WTC11 (cell line): ENCODE measurements around the gene CHRNB1. TPM values are rescaled to one million over a fixed set of nuclear protein-coding genes. Genes with fewer than 3 reads are reported as not detected.

Experiments used
- ATAC-seq: fragments of 200-7000 bp; cut with Tn5 transposase; 2 replicates; pipeline ENCODE4 v1.10.0; 2021; ENCODE audit warnings: mild to moderate bottlenecking, moderate library complexity
- CTCF ChIA-PET: fragments of 300-600 bp; sonication (Branson Sonifier 250); formaldehyde crosslinking; loops from one replicate; lab custom pipeline; 2021; ENCODE audit warnings: antibody characterized with exemption; lab: Charles Lee
- POLR2A ChIA-PET: fragments of 350-600 bp; sonication (Branson Sonifier 250); formaldehyde crosslinking; loops from one replicate; lab custom pipeline; 2021; ENCODE audit warnings: antibody characterized with exemption; lab: Charles Lee
- DNase-seq: peaks from one replicate; pipeline ENCODE4 v3.0.0; 2021; ENCODE audit warnings: low spot score
- H3K27ac Mint-ChIP-seq: 2 replicates; pipeline ENCODE4 v1.8.0; 2021; ENCODE audit warnings: mixed read lengths
- H3K27me3 Mint-ChIP-seq: 2 replicates; pipeline ENCODE4 v1.8.0; 2021; ENCODE audit warnings: low read depth, mild to moderate bottlenecking, moderate library complexity, mixed read lengths
- H3K36me3 Mint-ChIP-seq: 2 replicates; pipeline ENCODE4 v1.8.0; 2021; ENCODE audit warnings: mixed read lengths
- H3K4me1 Mint-ChIP-seq: 2 replicates; pipeline ENCODE4 v1.8.0; 2022; ENCODE audit warnings: mixed read lengths
- H3K4me3 Mint-ChIP-seq: 2 replicates; pipeline ENCODE4 v1.8.0; 2021; ENCODE audit warnings: mild to moderate bottlenecking, moderate library complexity, mixed read lengths
- H3K9me3 Mint-ChIP-seq: 2 replicates; pipeline ENCODE4 v1.8.0; 2021; ENCODE audit warnings: mixed read lengths
- CREM ChIP-seq: sonication (generic); formaldehyde crosslinking; IDR thresholded peaks from 2 replicates; pipeline ENCODE4 v1.8.1; 2022; ENCODE audit warnings: mild to moderate bottlenecking, missing genetic modification reagents, moderate library complexity
- FOXJ3 ChIP-seq: sonication (generic); formaldehyde crosslinking; IDR thresholded peaks from 2 replicates; pipeline ENCODE4 v1.9.0; 2021; ENCODE audit warnings: missing genetic modification reagents, mild to moderate bottlenecking, borderline replicate concordance
- FOXK1 ChIP-seq: sonication (generic); formaldehyde crosslinking; IDR thresholded peaks from 2 replicates; pipeline ENCODE4 v1.8.0; 2022; ENCODE audit warnings: mild to moderate bottlenecking, moderate library complexity, missing genetic modification reagents
- GRHL2 ChIP-seq: fragments of 250-450 bp; sonication (Bioruptor Pico); IDR thresholded peaks from 2 replicates; pipeline ENCODE4 v1.8.0; 2022; ENCODE audit warnings: mild to moderate bottlenecking, moderate library complexity; ENCODE audit not compliant: insufficient replicate concordance, severe bottlenecking
- IRF2 ChIP-seq: sonication (generic); formaldehyde crosslinking; IDR thresholded peaks from 2 replicates; pipeline ENCODE4 v1.8.0; 2022; ENCODE audit warnings: low read depth, missing genetic modification reagents, borderline replicate concordance
- NFYB ChIP-seq: sonication (generic); formaldehyde crosslinking; conservative IDR thresholded peaks from 2 replicates; pipeline ENCODE4 v1.8.0; 2022; ENCODE audit warnings: low read depth, missing genetic modification reagents
- SMAD3 ChIP-seq: sonication (generic); formaldehyde crosslinking; IDR thresholded peaks from 2 replicates; pipeline ENCODE4 v1.8.0; 2022; ENCODE audit warnings: missing genetic modification reagents, mild to moderate bottlenecking, borderline replicate concordance
- ZNF219 ChIP-seq: sonication (generic); formaldehyde crosslinking; IDR thresholded peaks from 2 replicates; pipeline ENCODE4 v1.8.0; 2023; ENCODE audit warnings: missing genetic modification reagents, mild to moderate bottlenecking, borderline replicate concordance
- ZNF232 ChIP-seq: sonication (generic); formaldehyde crosslinking; IDR thresholded peaks from 2 replicates; pipeline ENCODE4 v1.8.0; 2022; ENCODE audit warnings: mild to moderate bottlenecking, missing genetic modification reagents
- ZNF263 ChIP-seq: sonication (generic); formaldehyde crosslinking; IDR thresholded peaks from 2 replicates; pipeline ENCODE4 v1.8.1; 2022; ENCODE audit warnings: low read depth, mild to moderate bottlenecking, moderate library complexity, missing genetic modification reagents
- ZNF423 ChIP-seq: fragments of 250-450 bp; sonication (Bioruptor Pico); IDR thresholded peaks from 2 replicates; pipeline ENCODE4 v2.1.2; 2022; ENCODE audit warnings: mild to moderate bottlenecking, moderate library complexity
- total RNA-seq: library from RNA; stranded (reverse); gene quantifications from 3 replicates; pipeline ENCODE4 v1.2.3, GENCODE V29; 2021
- TF ChIP-seq, protein P1 (sequence below): fragments of 250-450 bp; sonication (Bioruptor Pico); IDR thresholded peaks from 2 replicates; pipeline ENCODE4 v1.9.0; 2021; ENCODE audit warnings: mild to moderate bottlenecking
- TF ChIP-seq, protein P2 (sequence below): sonication (generic); formaldehyde crosslinking; IDR thresholded peaks from 2 replicates; pipeline ENCODE4 v1.8.0; 2023; ENCODE audit warnings: missing genetic modification reagents
- TF ChIP-seq, protein P3 (sequence below): sonication (generic); formaldehyde crosslinking; IDR thresholded peaks from 2 replicates; pipeline ENCODE4 v1.8.0; 2023; ENCODE audit warnings: missing genetic modification reagents, mild to moderate bottlenecking, borderline replicate concordance
- TF ChIP-seq, protein P4 (sequence below): sonication (generic); formaldehyde crosslinking; IDR thresholded peaks from 2 replicates; pipeline ENCODE4 v1.8.1; 2023; ENCODE audit warnings: mild to moderate bottlenecking, missing genetic modification reagents, moderate library complexity
- TF ChIP-seq, protein P5 (sequence below): fragments of 250-450 bp; sonication (Bioruptor Pico); IDR thresholded peaks from 2 replicates; pipeline ENCODE4 v1.9.0; 2021; ENCODE audit warnings: mild to moderate bottlenecking, borderline replicate concordance
- TF ChIP-seq, protein P6 (sequence below): fragments of 250-450 bp; sonication (Bioruptor Pico); IDR thresholded peaks from 2 replicates; pipeline ENCODE4 v2.1.2; 2022; ENCODE audit warnings: mild to moderate bottlenecking, moderate library complexity
- TF ChIP-seq, protein P7 (sequence below): sonication (generic); formaldehyde crosslinking; IDR thresholded peaks from 2 replicates; pipeline ENCODE4 v1.8.1; 2022; ENCODE audit warnings: low read depth, mild to moderate bottlenecking, moderate library complexity, missing genetic modification reagents, borderline replicate concordance
- TF ChIP-seq, protein P8 (sequence below): sonication (generic); formaldehyde crosslinking; conservative IDR thresholded peaks from 2 replicates; pipeline ENCODE4 v1.8.1; 2023; ENCODE audit warnings: mild to moderate bottlenecking, low read depth, missing genetic modification reagents, moderate library complexity

Gene CHRNB1
- total RNA-seq, 1 experiment from 2014 or later: 16.0 TPM

DNA sequence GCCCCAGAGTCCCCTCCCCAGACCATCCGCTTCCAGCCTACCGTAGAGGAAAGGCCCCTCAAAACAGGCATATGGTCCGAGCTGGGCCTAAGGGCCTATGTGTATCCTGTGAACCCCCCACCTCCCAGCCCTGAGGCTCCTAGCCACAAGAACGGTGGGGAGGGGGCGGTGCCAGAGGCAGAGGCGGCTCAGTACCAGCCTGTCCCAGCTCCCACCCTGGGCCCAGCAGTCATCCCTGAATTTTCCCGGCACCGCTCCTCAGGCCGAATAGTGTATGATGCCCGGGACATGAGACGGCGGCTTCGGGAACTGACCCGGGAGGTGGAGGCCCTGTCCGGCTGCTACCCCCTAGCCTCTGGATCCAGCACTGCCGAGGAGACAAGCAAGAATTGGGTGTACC is 23.7 kb upstream of the CHRNB1 start:
- Mint-ChIP-seq H3K4me3 (no peak overlapping the region), H3K36me3 (0 out of 2 replicates have a peak, but pooled peaks cover 7% of the 10 kb centered on the region), H3K4me1 (peaks cover 15% of the 10 kb centered on the region), H3K27ac (no peak overlapping the region), H3K9me3 (no peaks in the 10 kb centered on the region), H3K27me3 (no peaks in the 10 kb centered on the region)
- ChIA-PET CTCF (interaction anchor here (0.9 to 1.4 kb wide), 3 partner anchors 16 to 139 kb away, joined by 3 to 5 read pairs (median 4); no protein-coding TSS in a partner anchor), POLR2A (interaction anchor here (0.8 to 1.1 kb wide), 2 partner anchors 10 to 17 kb away, joined by 3 read pairs; no protein-coding TSS in a partner anchor)
- no peak; the same call in 1 of the 2 replicates for ATAC-seq
- TF ChIP-seq, protein P1, sequence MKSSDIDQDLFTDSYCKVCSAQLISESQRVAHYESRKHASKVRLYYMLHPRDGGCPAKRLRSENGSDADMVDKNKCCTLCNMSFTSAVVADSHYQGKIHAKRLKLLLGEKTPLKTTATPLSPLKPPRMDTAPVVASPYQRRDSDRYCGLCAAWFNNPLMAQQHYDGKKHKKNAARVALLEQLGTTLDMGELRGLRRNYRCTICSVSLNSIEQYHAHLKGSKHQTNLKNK (CRISPR knock-in tag): no peak
- TF ChIP-seq ZNF219 (CRISPR knock-in tag) (no peak), GRHL2 (CRISPR knock-in tag) (no peak), FOXK1 (CRISPR knock-in tag) (no peak), IRF2 (CRISPR knock-in tag) (no peak), ZNF423 (CRISPR knock-in tag) (no peak), NFYB (no peak), CREM (CRISPR knock-in tag) (no peak), SMAD3 (CRISPR knock-in tag) (no peak), ZNF232 (no peak), FOXJ3 (CRISPR knock-in tag) (no peak), ZNF263 (CRISPR knock-in tag) (no peak)
- TF ChIP-seq, protein P2, sequence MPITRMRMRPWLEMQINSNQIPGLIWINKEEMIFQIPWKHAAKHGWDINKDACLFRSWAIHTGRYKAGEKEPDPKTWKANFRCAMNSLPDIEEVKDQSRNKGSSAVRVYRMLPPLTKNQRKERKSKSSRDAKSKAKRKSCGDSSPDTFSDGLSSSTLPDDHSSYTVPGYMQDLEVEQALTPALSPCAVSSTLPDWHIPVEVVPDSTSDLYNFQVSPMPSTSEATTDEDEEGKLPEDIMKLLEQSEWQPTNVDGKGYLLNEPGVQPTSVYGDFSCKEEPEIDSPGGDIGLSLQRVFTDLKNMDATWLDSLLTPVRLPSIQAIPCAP (CRISPR knock-in tag): no peak
- TF ChIP-seq, protein P3, sequence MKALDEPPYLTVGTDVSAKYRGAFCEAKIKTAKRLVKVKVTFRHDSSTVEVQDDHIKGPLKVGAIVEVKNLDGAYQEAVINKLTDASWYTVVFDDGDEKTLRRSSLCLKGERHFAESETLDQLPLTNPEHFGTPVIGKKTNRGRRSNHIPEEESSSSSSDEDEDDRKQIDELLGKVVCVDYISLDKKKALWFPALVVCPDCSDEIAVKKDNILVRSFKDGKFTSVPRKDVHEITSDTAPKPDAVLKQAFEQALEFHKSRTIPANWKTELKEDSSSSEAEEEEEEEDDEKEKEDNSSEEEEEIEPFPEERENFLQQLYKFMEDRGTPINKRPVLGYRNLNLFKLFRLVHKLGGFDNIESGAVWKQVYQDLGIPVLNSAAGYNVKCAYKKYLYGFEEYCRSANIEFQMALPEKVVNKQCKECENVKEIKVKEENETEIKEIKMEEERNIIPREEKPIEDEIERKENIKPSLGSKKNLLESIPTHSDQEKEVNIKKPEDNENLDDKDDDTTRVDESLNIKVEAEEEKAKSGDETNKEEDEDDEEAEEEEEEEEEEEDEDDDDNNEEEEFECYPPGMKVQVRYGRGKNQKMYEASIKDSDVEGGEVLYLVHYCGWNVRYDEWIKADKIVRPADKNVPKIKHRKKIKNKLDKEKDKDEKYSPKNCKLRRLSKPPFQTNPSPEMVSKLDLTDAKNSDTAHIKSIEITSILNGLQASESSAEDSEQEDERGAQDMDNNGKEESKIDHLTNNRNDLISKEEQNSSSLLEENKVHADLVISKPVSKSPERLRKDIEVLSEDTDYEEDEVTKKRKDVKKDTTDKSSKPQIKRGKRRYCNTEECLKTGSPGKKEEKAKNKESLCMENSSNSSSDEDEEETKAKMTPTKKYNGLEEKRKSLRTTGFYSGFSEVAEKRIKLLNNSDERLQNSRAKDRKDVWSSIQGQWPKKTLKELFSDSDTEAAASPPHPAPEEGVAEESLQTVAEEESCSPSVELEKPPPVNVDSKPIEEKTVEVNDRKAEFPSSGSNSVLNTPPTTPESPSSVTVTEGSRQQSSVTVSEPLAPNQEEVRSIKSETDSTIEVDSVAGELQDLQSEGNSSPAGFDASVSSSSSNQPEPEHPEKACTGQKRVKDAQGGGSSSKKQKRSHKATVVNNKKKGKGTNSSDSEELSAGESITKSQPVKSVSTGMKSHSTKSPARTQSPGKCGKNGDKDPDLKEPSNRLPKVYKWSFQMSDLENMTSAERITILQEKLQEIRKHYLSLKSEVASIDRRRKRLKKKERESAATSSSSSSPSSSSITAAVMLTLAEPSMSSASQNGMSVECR (CRISPR knock-in tag): no peak
- TF ChIP-seq, protein P4, sequence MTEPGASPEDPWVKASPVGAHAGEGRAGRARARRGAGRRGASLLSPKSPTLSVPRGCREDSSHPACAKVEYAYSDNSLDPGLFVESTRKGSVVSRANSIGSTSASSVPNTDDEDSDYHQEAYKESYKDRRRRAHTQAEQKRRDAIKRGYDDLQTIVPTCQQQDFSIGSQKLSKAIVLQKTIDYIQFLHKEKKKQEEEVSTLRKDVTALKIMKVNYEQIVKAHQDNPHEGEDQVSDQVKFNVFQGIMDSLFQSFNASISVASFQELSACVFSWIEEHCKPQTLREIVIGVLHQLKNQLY (CRISPR knock-in tag): no peak
- TF ChIP-seq, protein P5, sequence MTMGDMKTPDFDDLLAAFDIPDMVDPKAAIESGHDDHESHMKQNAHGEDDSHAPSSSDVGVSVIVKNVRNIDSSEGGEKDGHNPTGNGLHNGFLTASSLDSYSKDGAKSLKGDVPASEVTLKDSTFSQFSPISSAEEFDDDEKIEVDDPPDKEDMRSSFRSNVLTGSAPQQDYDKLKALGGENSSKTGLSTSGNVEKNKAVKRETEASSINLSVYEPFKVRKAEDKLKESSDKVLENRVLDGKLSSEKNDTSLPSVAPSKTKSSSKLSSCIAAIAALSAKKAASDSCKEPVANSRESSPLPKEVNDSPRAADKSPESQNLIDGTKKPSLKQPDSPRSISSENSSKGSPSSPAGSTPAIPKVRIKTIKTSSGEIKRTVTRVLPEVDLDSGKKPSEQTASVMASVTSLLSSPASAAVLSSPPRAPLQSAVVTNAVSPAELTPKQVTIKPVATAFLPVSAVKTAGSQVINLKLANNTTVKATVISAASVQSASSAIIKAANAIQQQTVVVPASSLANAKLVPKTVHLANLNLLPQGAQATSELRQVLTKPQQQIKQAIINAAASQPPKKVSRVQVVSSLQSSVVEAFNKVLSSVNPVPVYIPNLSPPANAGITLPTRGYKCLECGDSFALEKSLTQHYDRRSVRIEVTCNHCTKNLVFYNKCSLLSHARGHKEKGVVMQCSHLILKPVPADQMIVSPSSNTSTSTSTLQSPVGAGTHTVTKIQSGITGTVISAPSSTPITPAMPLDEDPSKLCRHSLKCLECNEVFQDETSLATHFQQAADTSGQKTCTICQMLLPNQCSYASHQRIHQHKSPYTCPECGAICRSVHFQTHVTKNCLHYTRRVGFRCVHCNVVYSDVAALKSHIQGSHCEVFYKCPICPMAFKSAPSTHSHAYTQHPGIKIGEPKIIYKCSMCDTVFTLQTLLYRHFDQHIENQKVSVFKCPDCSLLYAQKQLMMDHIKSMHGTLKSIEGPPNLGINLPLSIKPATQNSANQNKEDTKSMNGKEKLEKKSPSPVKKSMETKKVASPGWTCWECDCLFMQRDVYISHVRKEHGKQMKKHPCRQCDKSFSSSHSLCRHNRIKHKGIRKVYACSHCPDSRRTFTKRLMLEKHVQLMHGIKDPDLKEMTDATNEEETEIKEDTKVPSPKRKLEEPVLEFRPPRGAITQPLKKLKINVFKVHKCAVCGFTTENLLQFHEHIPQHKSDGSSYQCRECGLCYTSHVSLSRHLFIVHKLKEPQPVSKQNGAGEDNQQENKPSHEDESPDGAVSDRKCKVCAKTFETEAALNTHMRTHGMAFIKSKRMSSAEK (CRISPR knock-in tag): no peak
- TF ChIP-seq, protein P6, sequence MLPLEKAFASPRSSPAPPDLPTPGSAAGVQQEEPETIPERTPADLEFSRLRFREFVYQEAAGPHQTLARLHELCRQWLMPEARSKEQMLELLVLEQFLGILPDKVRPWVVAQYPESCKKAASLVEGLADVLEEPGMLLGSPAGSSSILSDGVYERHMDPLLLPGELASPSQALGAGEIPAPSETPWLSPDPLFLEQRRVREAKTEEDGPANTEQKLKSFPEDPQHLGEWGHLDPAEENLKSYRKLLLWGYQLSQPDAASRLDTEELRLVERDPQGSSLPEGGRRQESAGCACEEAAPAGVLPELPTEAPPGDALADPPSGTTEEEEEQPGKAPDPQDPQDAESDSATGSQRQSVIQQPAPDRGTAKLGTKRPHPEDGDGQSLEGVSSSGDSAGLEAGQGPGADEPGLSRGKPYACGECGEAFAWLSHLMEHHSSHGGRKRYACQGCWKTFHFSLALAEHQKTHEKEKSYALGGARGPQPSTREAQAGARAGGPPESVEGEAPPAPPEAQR (CRISPR knock-in tag): no peak
- TF ChIP-seq, protein P7, sequence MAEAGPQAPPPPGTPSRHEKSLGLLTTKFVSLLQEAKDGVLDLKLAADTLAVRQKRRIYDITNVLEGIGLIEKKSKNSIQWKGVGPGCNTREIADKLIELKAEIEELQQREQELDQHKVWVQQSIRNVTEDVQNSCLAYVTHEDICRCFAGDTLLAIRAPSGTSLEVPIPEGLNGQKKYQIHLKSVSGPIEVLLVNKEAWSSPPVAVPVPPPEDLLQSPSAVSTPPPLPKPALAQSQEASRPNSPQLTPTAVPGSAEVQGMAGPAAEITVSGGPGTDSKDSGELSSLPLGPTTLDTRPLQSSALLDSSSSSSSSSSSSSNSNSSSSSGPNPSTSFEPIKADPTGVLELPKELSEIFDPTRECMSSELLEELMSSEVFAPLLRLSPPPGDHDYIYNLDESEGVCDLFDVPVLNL: no peak
- TF ChIP-seq, protein P8, sequence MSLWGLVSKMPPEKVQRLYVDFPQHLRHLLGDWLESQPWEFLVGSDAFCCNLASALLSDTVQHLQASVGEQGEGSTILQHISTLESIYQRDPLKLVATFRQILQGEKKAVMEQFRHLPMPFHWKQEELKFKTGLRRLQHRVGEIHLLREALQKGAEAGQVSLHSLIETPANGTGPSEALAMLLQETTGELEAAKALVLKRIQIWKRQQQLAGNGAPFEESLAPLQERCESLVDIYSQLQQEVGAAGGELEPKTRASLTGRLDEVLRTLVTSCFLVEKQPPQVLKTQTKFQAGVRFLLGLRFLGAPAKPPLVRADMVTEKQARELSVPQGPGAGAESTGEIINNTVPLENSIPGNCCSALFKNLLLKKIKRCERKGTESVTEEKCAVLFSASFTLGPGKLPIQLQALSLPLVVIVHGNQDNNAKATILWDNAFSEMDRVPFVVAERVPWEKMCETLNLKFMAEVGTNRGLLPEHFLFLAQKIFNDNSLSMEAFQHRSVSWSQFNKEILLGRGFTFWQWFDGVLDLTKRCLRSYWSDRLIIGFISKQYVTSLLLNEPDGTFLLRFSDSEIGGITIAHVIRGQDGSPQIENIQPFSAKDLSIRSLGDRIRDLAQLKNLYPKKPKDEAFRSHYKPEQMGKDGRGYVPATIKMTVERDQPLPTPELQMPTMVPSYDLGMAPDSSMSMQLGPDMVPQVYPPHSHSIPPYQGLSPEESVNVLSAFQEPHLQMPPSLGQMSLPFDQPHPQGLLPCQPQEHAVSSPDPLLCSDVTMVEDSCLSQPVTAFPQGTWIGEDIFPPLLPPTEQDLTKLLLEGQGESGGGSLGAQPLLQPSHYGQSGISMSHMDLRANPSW (CRISPR knock-in tag): no peak
- no peak for DNase-seq
